ENCODE data around the gene ZNF81.
"Not testable (repeated sequence)": the region's sequence is repeated elsewhere in the genome, so short reads cannot be mapped to it uniquely, and the experiment has no call there.

The ZNF81 gene

GRCh38 chrX:47836164-47837072, at the start of gene ZNF81:
Gene ZNF81 (plus strand): TSS chrX:47836902. CDS start chrX:47846268, 9,366 bp downstream.
- peak; percentile 88 for DNase-seq

GRCh38 chrX:47796433-47796906, 40.2 kb upstream of the ZNF81 start:
- DNase-seq: no peak

- no peak for DNase-seq
These were observed 39.6 kb upstream of the ZNF81 start for GRCh38 chrX:47797084-47797483.

GRCh38 chrX:47798861-47799260, 37.8 kb upstream of the ZNF81 start:
- no peak for DNase-seq

- no peak for DNase-seq
These were observed 34.1 kb upstream of the ZNF81 start for GRCh38 chrX:47802589-47802988.

GRCh38 chrX:47803103-47803502, 33.6 kb upstream of the ZNF81 start:
- DNase-seq: not testable (repeated sequence)

- no peak for DNase-seq
These were observed 32.4 kb upstream of the ZNF81 start for GRCh38 chrX:47804315-47804714.

- not testable (repeated sequence) for DNase-seq
These were observed 30.9 kb upstream of the ZNF81 start for GRCh38 chrX:47805844-47806243.

- not testable (repeated sequence) for DNase-seq
These were observed 30.1 kb upstream of the ZNF81 start for GRCh38 chrX:47806415-47807271.

GRCh38 chrX:47807272-47807538, 29.5 kb upstream of the ZNF81 start:
- DNase-seq: not testable (repeated sequence)

- DNase-seq: no peak
These were observed 29.2 kb upstream of the ZNF81 start for GRCh38 chrX:47807548-47807947.

- DNase-seq: no peak
These were observed 27.6 kb upstream of the ZNF81 start for GRCh38 chrX:47808904-47809788.

- DNase-seq: no peak
These were observed 21.9 kb upstream of the ZNF81 start for GRCh38 chrX:47814851-47815250.

GRCh38 chrX:47815901-47816845, 20.5 kb upstream of the ZNF81 start:
- no peak for DNase-seq

GRCh38 chrX:47817421-47817820, 19.3 kb upstream of the ZNF81 start:
- no peak for DNase-seq

- DNase-seq: no peak
These were observed 18.8 kb upstream of the ZNF81 start for GRCh38 chrX:47817897-47818296.

- no peak for DNase-seq
These were observed 7.7 kb upstream of the ZNF81 start for GRCh38 chrX:47828984-47829383.

- DNase-seq: peak; percentile 6
These were observed 4.9 kb upstream of the ZNF81 start for GRCh38 chrX:47831788-47832187.

- no peak for DNase-seq
These were observed 1.7 kb downstream of the ZNF81 start for GRCh38 chrX:47838361-47838760.

GRCh38 chrX:47840111-47840510, 3.4 kb downstream of the ZNF81 start:
- DNase-seq: no peak

- no peak for DNase-seq
These were observed 6.7 kb downstream of the ZNF81 start for GRCh38 chrX:47843363-47843762.

GRCh38 chrX:47844117-47844516, 7.4 kb downstream of the ZNF81 start:
- no peak for DNase-seq

All from T1000 (cell line).